Endodermal cell (in vitro differentiated cells): ENCODE results near the gene SYCE3. TPM values are rescaled to one million over a fixed set of nuclear protein-coding genes. Genes with fewer than 3 reads are reported as not detected.

Experiments used
- DNase-seq: peaks from one replicate; pipeline ENCODE4 v3.0.0-alpha.2; 2017
- H3K27ac ChIP-seq: 2 replicates; pipeline ENCODE4 v1.5.1; 2013; ENCODE audit warnings: mild to moderate bottlenecking, low read depth, low read length, moderate library complexity
- H3K27me3 ChIP-seq: 2 replicates; pipeline ENCODE4 v1.6.1; 2013; ENCODE audit warnings: mild to moderate bottlenecking, low read length, moderate library complexity; ENCODE audit not compliant: insufficient read depth, control insufficient read depth, poor library complexity, severe bottlenecking
- H3K36me3 ChIP-seq: 2 replicates; pipeline ENCODE4 v1.7.0; 2013; ENCODE audit warnings: mild to moderate bottlenecking, low read length, moderate library complexity; ENCODE audit not compliant: control insufficient read depth, insufficient read depth
- H3K4me1 ChIP-seq: one replicate; pipeline ENCODE4 v1.7.0; 2013; ENCODE audit warnings: low read length; ENCODE audit not compliant: control insufficient read depth, insufficient read depth
- H3K4me3 ChIP-seq: 2 replicates; pipeline ENCODE4 v1.5.1; 2013; ENCODE audit warnings: mild to moderate bottlenecking, low read length, moderate library complexity
- H3K9ac ChIP-seq: 2 replicates; pipeline ENCODE4 v1.6.1; 2013; ENCODE audit warnings: mild to moderate bottlenecking, low read length, moderate library complexity; ENCODE audit not compliant: poor library complexity, severe bottlenecking; ENCODE audit errors: extremely low read depth
- H3K9me3 ChIP-seq: 2 replicates; pipeline ENCODE4 v1.6.1; 2013; ENCODE audit warnings: mild to moderate bottlenecking, low read length, moderate library complexity; ENCODE audit not compliant: control insufficient read depth
- H3K27ac Mint-ChIP-seq: 2 replicates; pipeline ENCODE4 v1.8.0; 2020; ENCODE audit warnings: mixed read lengths
- H3K27me3 Mint-ChIP-seq: 2 replicates; pipeline ENCODE4 v1.8.0; 2021; ENCODE audit warnings: mild to moderate bottlenecking, mixed read lengths; ENCODE audit not compliant: insufficient read depth
- H3K36me3 Mint-ChIP-seq: 2 replicates; pipeline ENCODE4 v1.8.0; 2020; ENCODE audit warnings: low read depth, mixed read lengths
- H3K4me1 Mint-ChIP-seq: 2 replicates; pipeline ENCODE4 v1.8.0; 2020; ENCODE audit warnings: mixed read lengths
- H3K4me3 Mint-ChIP-seq: 2 replicates; pipeline ENCODE4 v1.8.0; 2020; ENCODE audit warnings: mild to moderate bottlenecking, moderate library complexity, mixed read lengths
- H3K9me3 Mint-ChIP-seq: 2 replicates; pipeline ENCODE4 v1.8.0; 2020; ENCODE audit warnings: mild to moderate bottlenecking, mixed read lengths
- CTCF ChIP-seq: fragments of 200-600 bp; sonication (generic); conservative IDR thresholded peaks from 2 replicates; pipeline ENCODE4 v1.5.0; 2021; ENCODE audit warnings: antibody characterized with exemption, mild to moderate bottlenecking
- WGBS, 2 experiments: methylation state at CpG; one replicate each; pipeline versions ENCODE4 v1.1.5 to v1.1.7; 2013; ENCODE audit warnings: missing lambda C conversion rate in 2 of 2, mixed read lengths in 1 of 2; ENCODE audit not compliant: insufficient coverage in 1 of 2, insufficient read length in 1 of 2; 5-methylcytosine and 5-hydroxymethylcytosine counted together
- total RNA-seq, 2 donors: library from RNA; stranded (reverse); fragmentation: NEBNext Ultra II Directional in 1 of 2; extraction: Animal tissue kit (Norgen Biotek cat#: 25700) in 1 of 2; gene quantifications; 2 replicates in 1 of 2; 3 replicates in 1 of 2; pipeline ENCODE4 v1.2.1, GENCODE V29; 2021

SYCE3 gene
- total RNA-seq, 2 donors from 2014 or later: 0.70 to 0.91 TPM

GRCh38 chr22:50605613-50606074 lies 42.9 kb upstream of the SYCE3 start:
- Histone ChIP-seq H3K27ac (no peak overlapping the region), H3K9me3 (no peaks in the 10 kb centered on the region), H3K9ac (no peak overlapping the region), H3K4me1 (no peaks in the 10 kb centered on the region), H3K36me3 (no peaks in the 10 kb centered on the region), H3K27me3 (peaks cover 71% of the 10 kb centered on the region), H3K4me3 (no peak overlapping the region)
- no peak overlapping the region for H3K4me3 Mint-ChIP-seq
- no peaks in the 10 kb centered on the region for H3K4me1 Mint-ChIP-seq
- 89% methylated on average over 17 to 20 of the region's 20 CpGs for WGBS, 2 experiments
- DNase-seq: no peak
- no peaks in the 10 kb centered on the region for H3K36me3 Mint-ChIP-seq
- H3K27me3 Mint-ChIP-seq: peaks cover 89% of the 10 kb centered on the region
- H3K9me3 Mint-ChIP-seq: no peaks in the 10 kb centered on the region
- H3K27ac Mint-ChIP-seq: no peak overlapping the region
- TF ChIP-seq CTCF: no peak

- Histone ChIP-seq H3K9ac (no peak overlapping the region), H3K27ac (no peak overlapping the region), H3K4me1 (no peaks in the 10 kb centered on the region), H3K36me3 (no peaks in the 10 kb centered on the region), H3K27me3 (peaks cover 71% of the 10 kb centered on the region), H3K4me3 (no peak overlapping the region), H3K9me3 (no peaks in the 10 kb centered on the region)
- DNase-seq: peak; percentile 43
- Mint-ChIP-seq H3K27ac (no peak overlapping the region), H3K4me1 (no peaks in the 10 kb centered on the region), H3K9me3 (no peaks in the 10 kb centered on the region), H3K36me3 (no peaks in the 10 kb centered on the region), H3K27me3 (peaks cover 85% of the 10 kb centered on the region), H3K4me3 (no peak overlapping the region)
- WGBS, 2 experiments: 87 to 89% methylated on average over 7 to 23 of the region's 23 CpGs
- TF ChIP-seq CTCF: no peak
Measured at GRCh38 chr22:50605002-50605612, 42.4 kb upstream of the SYCE3 start.

DNA sequence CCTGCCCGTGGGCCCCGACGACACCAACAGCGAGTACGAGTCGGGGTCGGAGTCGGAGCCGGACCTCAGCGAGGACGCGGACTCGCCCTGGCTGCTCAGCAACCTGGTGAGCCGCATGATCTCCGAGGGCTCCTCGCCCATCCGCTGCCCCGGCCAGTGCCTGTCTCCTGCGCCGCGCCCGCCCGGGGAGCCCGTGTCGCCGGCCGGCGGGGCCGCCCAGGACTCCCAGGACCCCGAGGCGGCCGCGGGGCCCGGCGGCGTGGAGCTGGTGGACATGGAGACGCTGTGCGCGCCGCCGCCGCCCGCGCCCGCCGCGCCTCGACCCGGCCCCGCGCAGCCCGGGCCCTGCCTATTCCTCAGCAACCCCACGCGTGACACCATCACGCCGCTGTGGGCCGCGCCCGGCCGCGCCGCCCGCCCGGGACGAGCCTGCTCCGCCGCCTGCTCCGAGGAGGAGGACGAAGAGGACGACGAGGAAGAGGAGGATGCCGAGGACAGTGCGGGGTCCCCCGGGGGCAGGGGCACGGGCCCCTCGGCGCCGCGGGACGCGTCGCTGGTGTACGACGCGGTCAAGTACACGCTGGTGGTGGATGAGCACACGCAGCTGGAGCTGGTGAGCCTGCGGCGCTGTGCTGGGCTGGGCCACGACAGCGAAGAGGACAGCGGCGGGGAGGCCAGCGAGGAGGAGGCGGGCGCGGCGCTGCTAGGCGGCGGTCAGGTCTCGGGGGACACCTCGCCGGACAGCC lies 41.7 kb upstream of the SYCE3 start:
- H3K4me1 Mint-ChIP-seq: no peaks in the 10 kb centered on the region
- peaks cover 85% of the 10 kb centered on the region for H3K27me3 Mint-ChIP-seq
- Histone ChIP-seq H3K4me3 (no peak overlapping the region), H3K36me3 (no peaks in the 10 kb centered on the region), H3K4me1 (no peaks in the 10 kb centered on the region), H3K27me3 (peaks cover 78% of the 10 kb centered on the region), H3K27ac (no peak overlapping the region), H3K9ac (no peak overlapping the region), H3K9me3 (no peaks in the 10 kb centered on the region)
- H3K36me3 Mint-ChIP-seq: no peaks in the 10 kb centered on the region
- peak; percentile 38 for DNase-seq
- no peaks in the 10 kb centered on the region for H3K9me3 Mint-ChIP-seq
- WGBS, 2 experiments: 87 to 90% methylated on average over 64 to 103 of the region's 103 CpGs
- TF ChIP-seq CTCF: no peak
- H3K27ac Mint-ChIP-seq: no peak overlapping the region
- no peak overlapping the region for H3K4me3 Mint-ChIP-seq
